ENCODE data around the gene CUBN.

DNA sequence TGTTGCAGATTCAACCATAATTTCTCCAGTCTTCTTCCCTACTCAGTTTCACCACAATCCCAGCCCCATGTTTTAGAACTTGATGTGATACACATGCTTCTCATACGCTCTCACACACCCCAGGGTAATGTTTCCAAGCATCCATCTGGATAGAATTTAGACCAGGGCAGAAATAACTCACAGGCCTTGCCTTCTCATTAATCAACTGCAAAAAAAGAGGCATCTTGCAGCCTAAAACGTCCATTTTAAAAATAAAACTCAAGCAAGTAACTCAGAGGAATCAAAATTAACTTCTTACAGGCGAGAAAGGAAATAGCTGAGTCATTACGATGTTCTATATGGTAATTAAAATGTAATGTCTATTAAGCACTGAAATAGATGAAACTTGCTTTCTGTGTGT is 185.2 kb downstream of the CUBN start:
- TF ChIP-seq POLR2AphosphoS2 (IDR thresholded peaks at IDR 0.05; ENCODE audit: low read depth, low read length) = no peak
- no peak for TF ChIP-seq EZH2 (conservative IDR thresholded peaks at IDR 0.05; ENCODE audit: low read depth, low read length)
- no peak for TF ChIP-seq BCL6 (CRISPR knock-in tag; IDR thresholded peaks at IDR 0.05)
